OCI-LY7 (cell line): ENCODE measurements around the gene HSBP1.

Experiments used
- EZH2phosphoT487 ChIP-seq: fragments of 200-600 bp; sonication (generic); IDR thresholded peaks from 2 replicates; pipeline ENCODE4 v1.6.1; 2018; ENCODE audit warnings: low read depth, borderline replicate concordance, mild to moderate bottlenecking, mixed run types, antibody characterized with exemption, low read length, moderate library complexity, mixed read lengths
- TF ChIP-seq, protein P1 (sequence below): fragments of 200-600 bp; sonication (generic); conservative IDR thresholded peaks from 2 replicates; pipeline ENCODE4 v1.5.1; 2014; ENCODE audit warnings: mild to moderate bottlenecking, antibody characterized with exemption, low read length, moderate library complexity, mixed read lengths

GRCh38 chr16:83806731-83807130, 1.0 kb upstream of the HSBP1 start:
- TF ChIP-seq EZH2phosphoT487: no peak
- TF ChIP-seq, protein P1, sequence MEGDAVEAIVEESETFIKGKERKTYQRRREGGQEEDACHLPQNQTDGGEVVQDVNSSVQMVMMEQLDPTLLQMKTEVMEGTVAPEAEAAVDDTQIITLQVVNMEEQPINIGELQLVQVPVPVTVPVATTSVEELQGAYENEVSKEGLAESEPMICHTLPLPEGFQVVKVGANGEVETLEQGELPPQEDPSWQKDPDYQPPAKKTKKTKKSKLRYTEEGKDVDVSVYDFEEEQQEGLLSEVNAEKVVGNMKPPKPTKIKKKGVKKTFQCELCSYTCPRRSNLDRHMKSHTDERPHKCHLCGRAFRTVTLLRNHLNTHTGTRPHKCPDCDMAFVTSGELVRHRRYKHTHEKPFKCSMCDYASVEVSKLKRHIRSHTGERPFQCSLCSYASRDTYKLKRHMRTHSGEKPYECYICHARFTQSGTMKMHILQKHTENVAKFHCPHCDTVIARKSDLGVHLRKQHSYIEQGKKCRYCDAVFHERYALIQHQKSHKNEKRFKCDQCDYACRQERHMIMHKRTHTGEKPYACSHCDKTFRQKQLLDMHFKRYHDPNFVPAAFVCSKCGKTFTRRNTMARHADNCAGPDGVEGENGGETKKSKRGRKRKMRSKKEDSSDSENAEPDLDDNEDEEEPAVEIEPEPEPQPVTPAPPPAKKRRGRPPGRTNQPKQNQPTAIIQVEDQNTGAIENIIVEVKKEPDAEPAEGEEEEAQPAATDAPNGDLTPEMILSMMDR: no peak
